ENCODE results near the gene GPR50.

The GPR50 gene

GRCh38 chrX:151206871-151207270, 30.5 kb downstream of the GPR50 start:
- Histone ChIP-seq H3K36me3 (ENCODE audit: control insufficient read depth in 2 of 2, insufficient read depth in 1 of 2, low read length in 2 of 2) (no peaks in the 10 kb centered on the region), H3K9me3 (ENCODE audit: control insufficient read depth, insufficient read depth, low read depth, low read length) (no peaks in the 10 kb centered on the region), H3K4me1 (ENCODE audit: control insufficient read depth, insufficient read depth, low read length) (no peaks in the 10 kb centered on the region), H3K4me3 (ENCODE audit: low read depth, low read length) (no peak overlapping the region), H3K27ac (ENCODE audit: extremely low read depth, low read depth, low read length) (no peak overlapping the region)
- ChIA-PET CTCF (no interaction called here), POLR2A (no interaction called here)
- TF ChIP-seq ZNF394 (tag by site-specific recombination; IDR thresholded peaks at IDR 0.05; ENCODE audit: borderline replicate concordance) (no peak), ZNF747 (tag by site-specific recombination; IDR thresholded peaks at IDR 0.05) (no peak), ZNF623 (tag by site-specific recombination; IDR thresholded peaks at IDR 0.05) (no peak), ZSCAN16 (tag by site-specific recombination; IDR thresholded peaks at IDR 0.05) (no peak), RBAK (tag by site-specific recombination; IDR thresholded peaks at IDR 0.05) (no peak), ZNF10 (tag by site-specific recombination; IDR thresholded peaks at IDR 0.05) (no peak), ZNF416 (tag by site-specific recombination; IDR thresholded peaks at IDR 0.05) (no peak), ZNF426 (tag by site-specific recombination; IDR thresholded peaks at IDR 0.05) (no peak), SP2 (tag by site-specific recombination; IDR thresholded peaks at IDR 0.05) (no peak), GLIS1 (tag by site-specific recombination; IDR thresholded peaks at IDR 0.05) (no peak), ZNF16 (tag by site-specific recombination; IDR thresholded peaks at IDR 0.05; ENCODE audit: low read depth) (no peak), ZNF473 (tag by site-specific recombination; IDR thresholded peaks at IDR 0.05) (no peak), ZSCAN5A (tag by site-specific recombination; IDR thresholded peaks at IDR 0.05) (no peak), ZNF792 (tag by site-specific recombination; IDR thresholded peaks at IDR 0.05) (no peak), ZNF768 (tag by site-specific recombination; IDR thresholded peaks at IDR 0.05) (no peak), ZNF132 (tag by site-specific recombination; IDR thresholded peaks at IDR 0.05; ENCODE audit: borderline replicate concordance) (no peak), ZNF548 (tag by site-specific recombination; IDR thresholded peaks at IDR 0.05) (no peak), ZNF19 (tag by site-specific recombination; IDR thresholded peaks at IDR 0.05; ENCODE audit: low read depth) (no peak), ZNF433 (tag by site-specific recombination; IDR thresholded peaks at IDR 0.05; ENCODE audit: low read depth) (no peak), TCF7L2 (IDR thresholded peaks at IDR 0.05; ENCODE audit: borderline replicate concordance, low read depth, low read length) (no peak)

GRCh38 chrX:151225843-151226242, 49.5 kb downstream of the GPR50 start:
- ChIA-PET POLR2A (no interaction called here), CTCF (interaction anchor here (1.7 kb wide), 1 partner anchor 74 kb away, joined by 3 read pairs; no protein-coding TSS in a partner anchor)
- no peaks in the 10 kb centered on the region for H3K4me1 ChIP-seq (ENCODE audit: control insufficient read depth, insufficient read depth, low read length)
- TF ChIP-seq ZNF350 (tag by site-specific recombination; IDR thresholded peaks at IDR 0.05) = no peak
- no peak for TF ChIP-seq ZNF114 (tag by site-specific recombination; IDR thresholded peaks at IDR 0.05)
- no peak for TF ChIP-seq ZNF274 (IDR thresholded peaks at IDR 0.05; ENCODE audit: low read length)
- TF ChIP-seq ZNF274 (tag by site-specific recombination; IDR thresholded peaks at IDR 0.05; ENCODE audit: borderline replicate concordance) = no peak
- H3K36me3 ChIP-seq (ENCODE audit: control insufficient read depth in 2 of 2, insufficient read depth in 1 of 2, low read length in 2 of 2) = no peaks in the 10 kb centered on the region
- H3K4me3 ChIP-seq (ENCODE audit: low read depth, low read length) = no peak overlapping the region
- H3K27ac ChIP-seq (ENCODE audit: extremely low read depth, low read depth, low read length) = no peak overlapping the region
- H3K9me3 ChIP-seq (ENCODE audit: control insufficient read depth, insufficient read depth, low read depth, low read length) = no peaks in the 10 kb centered on the region; the same call in 1 of the 2 replicates

- Histone ChIP-seq H3K36me3 (ENCODE audit: control insufficient read depth in 2 of 2, insufficient read depth in 1 of 2, low read length in 2 of 2) (no peaks in the 10 kb centered on the region), H3K4me1 (ENCODE audit: control insufficient read depth, insufficient read depth, low read length) (no peaks in the 10 kb centered on the region), H3K9me3 (ENCODE audit: control insufficient read depth, insufficient read depth, low read depth, low read length) (no peaks in the 10 kb centered on the region), H3K27ac (ENCODE audit: extremely low read depth, low read depth, low read length) (no peak overlapping the region), H3K4me3 (ENCODE audit: low read depth, low read length) (no peak overlapping the region)
- ChIA-PET CTCF (interaction anchor here (1.7 kb wide), 1 partner anchor 75 kb away, joined by 3 read pairs; no protein-coding TSS in a partner anchor), POLR2A (no interaction called here)
- no peak for TF ChIP-seq ZBTB1 (tag by site-specific recombination; IDR thresholded peaks at IDR 0.05)
- TF ChIP-seq ZNF23 (tag by site-specific recombination; IDR thresholded peaks at IDR 0.05; ENCODE audit: borderline replicate concordance) = no peak
- TF ChIP-seq WT1 (tag by site-specific recombination; IDR thresholded peaks at IDR 0.05) = no peak
- no peak for TF ChIP-seq ZNF792 (tag by site-specific recombination; IDR thresholded peaks at IDR 0.05)
- TF ChIP-seq PBX3 (CRISPR knock-in tag; IDR thresholded peaks at IDR 0.05) = no peak
- TF ChIP-seq KLF7 (tag by site-specific recombination; IDR thresholded peaks at IDR 0.05; ENCODE audit: borderline replicate concordance) = no peak
- no peak for TF ChIP-seq PRDM6 (tag by site-specific recombination; IDR thresholded peaks at IDR 0.05)
Measured at GRCh38 chrX:151226941-151227340, 50.6 kb downstream of the GPR50 start.
